ENCODE measurements around the gene KCNJ14. TPM values are rescaled to one million over a fixed set of nuclear protein-coding genes. Genes with fewer than 3 reads are reported as not detected.

Gene KCNJ14
- total and polyA plus RNA-seq, 2 of the 4 experiments (the other 2 are of a cell fraction): 0.18 to 0.39 TPM

DNA sequence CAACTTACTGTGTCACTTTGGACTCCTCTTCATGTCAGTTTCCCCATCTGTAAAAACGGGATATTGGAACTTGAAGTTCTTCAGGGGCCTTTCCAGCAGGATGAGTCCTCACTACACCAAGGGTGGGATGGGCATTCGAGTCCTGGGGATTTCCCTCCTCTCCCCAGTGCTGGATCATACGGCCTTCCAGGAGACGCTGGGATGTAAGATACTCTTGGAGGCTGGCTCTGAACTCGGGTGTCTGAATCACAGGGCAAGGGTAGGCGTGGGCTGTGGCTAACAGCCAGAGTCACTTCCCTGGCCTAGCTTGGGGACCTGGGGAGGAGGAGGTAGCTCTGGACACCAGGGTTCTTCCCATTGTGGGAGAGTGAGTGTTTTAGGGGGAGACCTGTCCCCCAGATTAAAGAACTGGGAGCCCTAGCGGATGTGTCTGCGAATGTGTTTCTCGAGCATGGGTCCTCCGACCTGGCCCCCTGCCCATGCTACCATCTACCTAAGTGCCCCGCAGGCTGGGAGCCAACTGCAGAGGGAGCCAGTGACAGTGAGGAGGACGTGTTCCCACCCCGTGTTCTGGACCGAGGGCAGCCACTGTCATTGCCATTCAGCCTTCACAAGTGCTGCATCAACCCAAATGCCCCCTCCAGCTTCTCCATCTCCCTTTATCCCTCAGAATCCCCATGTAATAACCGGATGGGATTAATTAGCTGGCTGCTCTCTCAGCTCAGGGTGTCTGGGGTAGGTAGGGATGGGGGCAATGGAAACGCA is 11.4 kb downstream of the KCNJ14 start:
- no TSS peak for BruUV-seq (replicated peaks)
- ATAC-seq (ENCODE audit: low read depth) (no peak), DNase-seq (peak; percentile 84)
- no peaks in the 10 kb centered on the region for H3K9me3 ChIP-seq (ENCODE audit: control insufficient read depth, insufficient read depth, low read length)
- H3K27me3 ChIP-seq (ENCODE audit: control insufficient read depth, insufficient read depth, low read length): no peaks in the 10 kb centered on the region
- intact Hi-C loops (cut with micrococcal nuclease) (no loop called here), in situ Hi-C loops (cut with MboI; ENCODE audit: low sequenced_read_pairs) (no loop called here), dilution Hi-C loops (cut with HindIII; ENCODE audit: low sequenced_read_pairs, unreplicated experiment) (no loop called here)
- no peak overlapping the region for H3K23ac ChIP-seq (ENCODE audit: low read depth, low read length)
- peaks cover 15% of the 10 kb centered on the region for H3K9me1 ChIP-seq (ENCODE audit: insufficient read depth, low read length)
- 0 out of 2 replicates have a peak overlapping the region, but pooled peaks have one; percentile 8 for H3K14ac ChIP-seq (replicated peaks; ENCODE audit: low read depth, low read length)
- H2BK5ac ChIP-seq (ENCODE audit: low read depth, low read length, poor library complexity, severe bottlenecking): peak overlapping the region; percentile 8
- ChIA-PET CTCF (no interaction called here), POLR2A (ENCODE audit: unreplicated experiment) (no interaction called here)
- no peak overlapping the region for H2BK20ac ChIP-seq (ENCODE audit: low read depth, low read length)
- H3K27ac ChIP-seq (ENCODE audit: insufficient read depth, low read length): no peak overlapping the region
- WGBS, 2 experiments (ENCODE audit: extremely low coverage in 2 of 2, insufficient read length in 1 of 2): 100% methylated on average over 1 of the region's 16 CpGs; no CpG with 5 or more reads in 1 of the 2 experiments
- H2AFZ ChIP-seq (replicated peaks; ENCODE audit: low read length, poor library complexity): peak overlapping the region; percentile 57
- no peak overlapping the region for H3K4ac ChIP-seq (ENCODE audit: low read depth, low read length)
- no peak overlapping the region for H3K56ac ChIP-seq (ENCODE audit: extremely low read depth, insufficient read depth, low read length)
- no peak overlapping the region for H2BK120ac ChIP-seq (ENCODE audit: low read depth, low read length)
- TF ChIP-seq MAZ (IDR thresholded peaks at IDR 0.05; ENCODE audit: borderline replicate concordance, low read depth, low read length): peak; percentile 34; the same call in 1 of the 2 replicates
- TF ChIP-seq, protein P1, sequence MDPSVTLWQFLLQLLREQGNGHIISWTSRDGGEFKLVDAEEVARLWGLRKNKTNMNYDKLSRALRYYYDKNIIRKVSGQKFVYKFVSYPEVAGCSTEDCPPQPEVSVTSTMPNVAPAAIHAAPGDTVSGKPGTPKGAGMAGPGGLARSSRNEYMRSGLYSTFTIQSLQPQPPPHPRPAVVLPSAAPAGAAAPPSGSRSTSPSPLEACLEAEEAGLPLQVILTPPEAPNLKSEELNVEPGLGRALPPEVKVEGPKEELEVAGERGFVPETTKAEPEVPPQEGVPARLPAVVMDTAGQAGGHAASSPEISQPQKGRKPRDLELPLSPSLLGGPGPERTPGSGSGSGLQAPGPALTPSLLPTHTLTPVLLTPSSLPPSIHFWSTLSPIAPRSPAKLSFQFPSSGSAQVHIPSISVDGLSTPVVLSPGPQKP (IDR thresholded peaks at IDR 0.05; ENCODE audit: borderline replicate concordance, low read depth, low read length): no peak
- no peak for TF ChIP-seq MAFK (IDR thresholded peaks at IDR 0.05; ENCODE audit: low read depth, low read length)
- 0 out of 2 replicates have a peak, but pooled peaks have one; percentile 3 for TF ChIP-seq RAD21 (IDR thresholded peaks at IDR 0.05; ENCODE audit: low read length)
- no peak for TF ChIP-seq CHD1 (IDR thresholded peaks at IDR 0.05; ENCODE audit: low read depth, low read length)
- H3K4me1 ChIP-seq (ENCODE audit: control insufficient read depth, insufficient read depth, low read length): no peaks in the 10 kb centered on the region; the same call in 1 of the 2 replicates
- H2BK15ac ChIP-seq (ENCODE audit: low read depth, low read length): no peak overlapping the region
- H3K9ac ChIP-seq (ENCODE audit: low read depth, low read length): no peak overlapping the region
- H3K36me3 ChIP-seq (ENCODE audit: control insufficient read depth, insufficient read depth, low read length): peaks cover 21% of the 10 kb centered on the region
- H4K5ac ChIP-seq (ENCODE audit: low read depth, low read length): no peak overlapping the region
- H4K8ac ChIP-seq (ENCODE audit: low read depth in 2 of 2, low read length in 2 of 2): peak overlapping the region in 1 of 2 experiments; percentile 35; a peak in 2 of 4 replicates
- no peak overlapping the region for H4K91ac ChIP-seq (ENCODE audit: insufficient read depth, low read depth, low read length)
- no peak overlapping the region for H3K4me3 ChIP-seq (ENCODE audit: insufficient read depth, low read depth, low read length)
- H3K18ac ChIP-seq (ENCODE audit: low read depth, low read length): no peak overlapping the region
- peak overlapping the region; percentile 80 for H2AK9ac ChIP-seq (replicated peaks; ENCODE audit: low read depth, low read length, poor library complexity)
- H4K20me1 ChIP-seq (ENCODE audit: insufficient read depth, low read length): peaks cover 19% of the 10 kb centered on the region
- H3K4me2 ChIP-seq (ENCODE audit: low read depth, low read length): no peak overlapping the region
- H3K79me1 ChIP-seq (ENCODE audit: low read depth in 1 of 2, low read length in 2 of 2): peaks cover 14 to 21% of the 10 kb centered on the region in 2 experiments; a peak in 3 of 4 replicates
- no peak overlapping the region for H2AK5ac ChIP-seq (ENCODE audit: low read depth, low read length)

All from IMR-90 (cell line).